Measurements from ENCODE around the gene SLC25A39.

Gene SLC25A39

DNA sequence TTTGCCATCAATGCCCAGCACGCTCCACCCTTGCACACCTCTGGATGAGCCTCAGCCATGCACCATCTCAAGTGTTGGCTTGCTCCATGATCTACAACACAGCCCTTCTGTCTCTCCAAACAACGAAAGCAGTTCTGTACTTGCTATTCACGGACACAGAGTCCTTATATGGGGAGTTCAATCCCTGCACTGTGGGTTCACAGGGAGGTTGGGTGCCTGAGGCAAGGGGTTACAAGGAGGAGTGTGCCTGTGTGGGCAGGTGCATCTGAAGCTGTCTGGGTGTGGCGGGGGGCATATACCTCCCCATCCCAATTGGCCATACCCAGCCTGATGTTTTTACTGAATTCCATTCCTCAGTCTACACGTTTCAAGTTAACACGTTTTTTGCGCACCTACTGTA is 10.6 kb downstream of the SLC25A39 start:
- no peak for DNase-seq (ENCODE audit: low spot score)

DNA sequence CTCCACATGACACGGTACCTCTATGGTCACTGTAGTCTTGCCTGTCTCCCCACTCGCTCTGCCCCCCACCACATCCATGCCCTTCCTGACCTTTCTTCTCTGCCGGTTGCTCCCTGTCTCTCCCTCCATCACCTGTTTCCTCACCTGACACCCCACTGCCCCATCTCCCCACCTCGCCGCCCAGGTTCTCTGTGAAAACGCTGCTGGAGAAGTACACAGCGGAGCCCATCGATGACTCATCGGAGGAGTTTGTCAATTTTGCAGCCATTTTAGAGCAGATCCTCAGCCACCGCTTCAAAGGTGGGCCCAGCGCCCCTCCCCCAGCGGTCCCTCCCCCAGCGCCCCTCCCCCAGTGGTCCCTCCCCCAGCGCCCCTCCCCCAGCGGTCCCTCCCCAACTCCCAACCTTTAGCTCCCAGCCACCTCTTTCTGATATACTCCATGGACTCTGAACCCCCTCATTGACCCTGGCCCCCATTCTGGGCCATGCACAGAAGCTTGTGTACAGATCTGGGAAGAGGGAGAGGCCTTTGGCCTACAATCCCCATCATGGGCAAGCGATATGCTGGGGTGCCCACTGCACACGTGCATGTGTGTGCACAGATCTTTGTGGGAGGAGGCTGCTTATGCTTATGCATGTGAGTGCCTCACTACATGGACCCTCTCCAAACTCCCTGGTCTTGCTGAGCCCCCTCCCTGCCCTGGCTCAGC is 12.1 kb downstream of the SLC25A39 start:
- no peak for DNase-seq (ENCODE audit: low spot score)

DNA sequence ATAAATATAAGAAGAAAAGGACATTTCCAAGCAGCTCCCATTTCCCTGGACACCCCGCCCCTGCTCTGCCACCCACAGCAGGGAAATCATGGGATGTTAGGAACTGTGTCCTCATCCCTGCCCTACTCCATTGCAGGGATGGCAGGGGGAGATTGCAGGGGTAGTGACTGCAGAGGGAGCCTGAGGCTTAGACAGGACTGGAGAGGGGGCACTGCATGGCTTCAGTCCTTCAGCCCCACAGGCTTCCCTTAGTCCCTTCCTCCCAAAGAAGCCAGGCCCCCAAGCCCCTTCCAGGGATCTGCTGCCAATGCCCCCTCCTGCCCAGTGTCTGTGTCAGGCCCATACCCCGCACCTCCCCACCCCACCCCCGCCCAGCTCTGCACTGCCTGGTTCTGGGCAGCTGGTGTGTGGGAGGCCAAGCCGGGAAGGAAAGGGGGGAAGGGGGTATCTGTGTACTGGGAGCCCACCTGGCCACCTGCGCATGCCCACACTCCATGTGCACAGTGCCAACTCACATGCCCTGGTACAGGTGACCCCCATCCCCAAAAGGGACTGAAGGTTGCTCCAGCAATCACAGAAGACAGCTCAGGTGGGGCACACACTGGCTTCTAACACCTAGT is 13.0 kb downstream of the SLC25A39 start:
- DNase-seq (ENCODE audit: low spot score), result no peak

DNA sequence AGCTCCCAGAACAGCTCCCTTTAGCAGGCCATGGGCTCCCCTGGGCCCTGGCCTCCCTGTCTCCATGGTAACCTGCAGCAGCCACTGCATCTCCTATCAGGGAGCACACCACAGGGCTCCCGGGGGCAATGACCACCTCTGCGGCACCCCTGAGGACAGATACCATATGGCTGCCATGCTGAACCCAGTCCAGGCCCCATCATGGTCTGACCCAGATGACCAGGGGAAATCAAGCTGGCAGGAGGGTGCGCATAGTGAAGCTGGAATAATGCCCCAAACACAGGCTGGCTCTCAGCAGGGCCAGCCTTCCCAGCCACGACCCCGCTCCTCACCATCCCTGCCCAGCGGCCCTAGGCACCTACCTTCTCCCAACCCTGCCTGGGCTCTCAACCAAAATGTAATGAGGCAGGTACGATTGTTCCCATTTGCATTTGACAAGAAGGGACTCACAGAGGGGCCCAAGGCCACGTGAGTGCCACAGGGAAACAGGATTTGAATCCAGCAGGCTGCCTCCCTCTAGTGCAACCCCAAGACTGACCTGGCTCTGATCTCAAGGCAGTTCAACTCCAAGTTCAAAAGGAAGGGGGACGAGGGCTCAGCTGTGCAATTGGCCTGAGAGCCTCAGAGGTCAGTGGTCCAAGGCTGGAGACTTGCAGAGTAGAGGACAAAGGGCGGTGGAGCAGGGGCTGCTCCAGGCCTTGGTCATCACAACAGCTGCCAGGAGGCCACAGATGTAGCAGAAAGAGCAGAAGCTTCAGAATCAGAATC is 13.8 kb downstream of the SLC25A39 start:
- DNase-seq (ENCODE audit: low spot score), result no peak

- no peak for DNase-seq (ENCODE audit: low spot score)
These were observed 14.4 kb downstream of the SLC25A39 start for GRCh38 chr17:44310188-44310587.

GRCh38 chr17:44309472-44309871 is 15.2 kb downstream of the SLC25A39 start:
- no peak for DNase-seq (ENCODE audit: low spot score)

GRCh38 chr17:44308865-44309264 is 15.8 kb downstream of the SLC25A39 start:
- no peak for DNase-seq (ENCODE audit: low spot score)

GRCh38 chr17:44308320-44308818 is 16.3 kb downstream of the SLC25A39 start, which contains the start of gene RUNDC3A:
Gene RUNDC3A (plus strand): TSS chr17:44308601. CDS start chr17:44308833, 232 bp downstream.
- no peak for DNase-seq (ENCODE audit: low spot score)

- DNase-seq (ENCODE audit: low spot score), result no peak
These were observed 17.0 kb downstream of the SLC25A39 start for GRCh38 chr17:44307387-44308186.

GRCh38 chr17:44304651-44305050 is 20.0 kb downstream of the SLC25A39 start:
- DNase-seq (ENCODE audit: low spot score), result no peak

DNA sequence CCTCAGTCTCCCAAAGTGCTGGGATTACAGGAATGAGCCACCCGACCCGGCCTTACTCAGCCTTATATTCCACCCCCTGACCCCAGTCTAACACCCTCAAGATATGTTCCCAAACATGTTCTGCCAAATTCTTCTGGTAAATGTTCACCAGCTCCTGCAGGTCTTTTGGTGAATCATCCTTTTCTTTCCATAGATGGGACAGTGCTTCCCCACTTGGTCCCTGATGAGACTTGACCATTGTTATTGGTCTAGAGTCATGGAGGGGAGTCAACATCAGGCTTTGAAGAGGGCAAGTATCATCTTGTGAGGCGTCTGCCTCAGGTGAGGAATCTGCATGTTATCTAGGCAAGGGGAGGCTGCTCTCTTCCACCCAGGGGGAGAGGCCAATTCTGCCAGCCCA is 26.6 kb downstream of the SLC25A39 start:
- no peak for DNase-seq (ENCODE audit: low spot score)

DNA sequence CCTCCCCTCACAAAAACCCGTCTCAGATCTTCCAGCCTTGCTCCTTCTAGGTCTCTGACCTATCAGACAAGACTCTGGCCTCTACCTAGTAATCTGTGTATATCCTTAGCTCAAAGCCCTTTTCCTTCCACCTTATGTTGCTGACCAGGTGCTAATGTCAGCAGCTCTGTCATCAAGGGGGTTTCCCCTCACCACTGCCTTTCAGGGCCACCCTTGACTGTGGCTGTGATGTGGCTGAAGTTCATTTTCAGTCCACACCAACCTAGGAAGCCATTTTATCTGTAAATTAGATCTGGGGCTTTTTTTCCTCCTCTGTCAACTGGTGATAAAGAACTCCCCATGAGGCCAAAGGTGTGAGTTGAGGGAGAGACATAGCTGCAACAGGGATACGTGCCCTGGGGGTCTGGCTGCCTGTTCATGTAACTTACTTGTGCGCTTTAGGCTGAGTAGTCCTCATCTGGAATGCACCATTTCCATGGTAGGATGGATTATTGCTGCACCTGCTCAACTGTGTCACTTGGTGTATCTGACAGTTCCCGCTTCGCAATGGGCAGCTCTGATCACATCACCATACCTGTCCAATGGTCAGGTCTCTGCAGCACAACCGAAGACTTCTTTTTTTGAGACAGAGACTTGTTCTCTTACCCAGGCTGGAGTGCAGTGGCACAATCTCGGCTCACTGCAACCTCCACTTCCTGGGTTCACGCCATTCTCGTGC is 31.0 kb downstream of the SLC25A39 start:
- no peak for DNase-seq (ENCODE audit: low spot score)

- DNase-seq (ENCODE audit: low spot score), result no peak
These were observed 37.0 kb downstream of the SLC25A39 start for GRCh38 chr17:44287651-44288050.

- DNase-seq (ENCODE audit: low spot score), result no peak
These were observed 40.6 kb downstream of the SLC25A39 start for GRCh38 chr17:44284024-44284400.

GRCh38 chr17:44283344-44284023 is 41.1 kb downstream of the SLC25A39 start:
- no peak for DNase-seq (ENCODE audit: low spot score)

DNA sequence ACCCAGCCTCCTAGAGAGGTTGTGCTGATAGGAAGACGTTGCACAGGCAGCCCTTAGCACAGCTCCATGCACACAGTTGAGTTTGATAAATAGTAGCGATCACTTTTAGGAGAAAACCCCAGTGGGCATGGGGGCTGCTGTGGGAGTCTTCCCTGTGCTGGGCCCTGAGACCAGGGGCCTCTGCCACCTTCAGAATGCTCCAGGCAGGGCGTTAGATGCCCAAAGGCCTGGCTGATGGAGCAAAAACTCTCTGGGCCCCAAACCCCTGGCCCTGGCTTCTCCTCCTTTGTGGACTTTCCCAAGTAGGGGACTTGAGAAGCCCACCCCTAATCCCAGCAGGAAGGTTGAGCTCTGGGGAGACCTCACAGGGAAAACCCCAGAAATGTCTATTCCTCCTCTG is 42.4 kb downstream of the SLC25A39 start:
- no peak for DNase-seq (ENCODE audit: low spot score)

GRCh38 chr17:44281570-44281969 is 43.1 kb downstream of the SLC25A39 start:
- no peak for DNase-seq (ENCODE audit: low spot score)

DNA sequence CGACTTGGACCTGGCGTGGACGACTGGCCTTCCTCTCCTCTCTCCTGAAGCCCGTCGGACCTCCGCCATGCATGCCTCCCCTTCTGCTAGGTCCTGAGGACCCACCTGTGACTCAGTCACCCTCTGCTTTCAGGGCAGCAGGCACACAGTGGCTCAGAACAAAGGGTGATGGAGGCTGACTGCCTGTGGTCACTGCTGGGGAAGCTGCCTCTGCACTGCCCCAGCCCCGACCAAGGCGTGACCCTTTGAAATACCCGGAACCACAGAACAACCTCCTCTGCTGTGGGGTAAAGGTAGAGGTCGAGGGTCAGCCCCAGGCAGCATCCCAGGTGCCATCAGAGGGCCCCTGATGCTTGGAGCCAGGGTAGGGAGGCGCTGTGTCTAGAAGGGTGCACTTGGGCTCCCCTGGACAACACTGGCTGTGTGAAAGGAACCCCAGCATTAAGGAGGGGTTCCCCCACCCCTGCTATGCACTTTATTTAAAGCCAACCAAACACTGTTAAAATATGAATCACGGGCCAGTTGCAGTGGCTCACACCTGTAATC is 44.2 kb downstream of the SLC25A39 start:
- DNase-seq (ENCODE audit: low spot score), result no peak

DNA sequence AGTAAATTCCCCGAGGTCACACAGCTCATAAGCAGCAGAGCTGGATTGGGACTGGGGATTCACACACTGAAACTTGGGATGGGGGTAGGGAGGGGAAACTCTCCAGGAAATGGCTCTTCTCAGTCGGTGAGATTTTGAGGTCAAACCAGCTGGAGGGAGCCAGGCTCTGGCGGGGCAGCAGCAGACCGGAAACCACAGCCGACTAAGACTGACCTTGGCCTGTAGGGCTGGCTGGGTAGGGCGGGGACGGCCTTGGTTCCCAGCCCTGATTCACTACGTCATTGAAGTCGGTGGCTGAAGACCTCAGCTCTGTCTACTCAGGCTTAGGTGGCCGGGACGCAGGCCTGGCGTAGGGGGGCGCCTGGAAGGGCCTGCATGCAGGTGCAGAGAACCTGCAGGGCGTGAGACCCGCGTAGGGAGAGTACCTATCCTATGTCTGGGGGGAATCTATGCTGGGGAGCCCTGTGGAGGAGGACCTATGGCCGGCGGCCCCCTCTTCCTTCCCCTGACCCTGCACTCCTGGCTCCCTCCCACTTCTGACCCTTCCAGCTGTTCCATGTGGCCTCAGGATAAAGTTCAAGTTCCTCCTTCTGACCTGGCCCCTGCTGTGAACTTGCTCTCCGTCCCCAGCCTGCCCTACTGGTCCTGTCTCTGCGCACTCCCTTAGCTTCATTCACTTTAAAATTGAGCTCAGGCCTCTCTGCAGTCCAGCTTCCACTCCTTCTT is 44.8 kb downstream of the SLC25A39 start:
- DNase-seq (ENCODE audit: low spot score), result no peak

DNA sequence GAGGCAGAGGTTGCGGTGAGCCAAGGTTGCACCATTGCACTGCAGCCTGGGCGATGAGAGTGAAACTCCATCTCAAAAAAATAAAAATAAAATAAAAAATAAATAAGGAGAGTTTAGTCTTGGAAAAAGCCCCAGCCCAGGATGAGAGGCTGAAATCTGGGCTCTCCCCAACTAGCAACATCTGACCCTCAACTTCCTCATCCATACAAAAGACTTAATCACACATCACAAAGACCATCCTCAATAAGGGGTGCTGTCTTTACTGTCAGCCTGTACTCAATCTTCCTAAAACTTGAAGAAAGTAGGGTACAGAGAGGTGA is 45.3 kb downstream of the SLC25A39 start:
- no peak for DNase-seq (ENCODE audit: low spot score)

All from LoVo (cell line).